ENCODE measurements around the gene SAFB. TPM values are rescaled to one million over a fixed set of nuclear protein-coding genes. Genes with fewer than 3 reads are reported as not detected.

Gene SAFB
- total and polyA plus RNA-seq, 2 of the 13 experiments (the other 11 are each of a cell fraction or from before 2014, with no cell fraction given): 21.0 to 28.4 TPM

DNA sequence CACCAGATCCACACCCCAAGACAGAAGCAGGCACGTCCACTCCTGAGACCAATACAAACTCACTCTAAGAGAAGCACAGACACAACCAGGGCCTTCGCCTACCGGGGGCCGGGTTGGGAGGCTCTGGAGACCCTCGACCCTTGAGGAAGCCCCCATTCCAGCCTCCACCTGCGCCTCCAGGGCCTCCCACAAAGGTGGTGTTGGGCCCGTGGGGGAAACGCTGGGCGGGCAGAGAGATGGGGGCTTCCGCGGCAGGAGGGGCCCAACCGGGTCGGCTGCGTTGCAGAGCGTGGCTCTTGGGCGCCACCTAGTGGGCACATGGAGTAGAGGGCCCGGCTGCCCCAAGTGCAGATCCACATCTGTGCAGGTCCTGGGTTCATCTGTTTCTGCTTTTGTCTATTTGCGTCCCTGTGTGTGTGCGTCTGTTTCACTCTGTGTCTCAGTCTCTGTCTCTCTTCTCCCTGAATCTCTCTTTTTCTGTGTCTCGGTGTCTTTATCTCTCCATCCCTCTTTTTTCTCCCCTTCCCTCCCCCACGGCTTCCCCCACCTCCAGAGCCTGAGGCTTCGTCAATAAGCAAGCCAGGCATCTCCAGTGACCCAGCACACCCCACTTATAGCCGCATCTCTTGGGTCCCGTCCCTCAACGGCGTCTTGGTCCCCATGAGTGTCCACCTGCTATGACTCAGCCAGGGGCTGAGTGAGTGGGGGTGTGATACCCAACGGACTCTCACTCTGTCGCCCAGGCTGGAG lies 44.6 kb upstream of the SAFB start (continued):
- TF ChIP-seq NFKBIZ (CRISPR knock-in tag; IDR thresholded peaks at IDR 0.05) (no peak), ZNF564 (CRISPR knock-in tag; IDR thresholded peaks at IDR 0.05) (no peak), ZNF670 (CRISPR knock-in tag; IDR thresholded peaks at IDR 0.05; ENCODE audit: borderline replicate concordance) (no peak), SOX13 (IDR thresholded peaks at IDR 0.05) (no peak), SOX13 (CRISPR knock-in tag; conservative IDR thresholded peaks at IDR 0.05 in 1 of 2, IDR thresholded peaks at IDR 0.05 in 1 of 2) (no peak), TSC22D2 (CRISPR knock-in tag; IDR thresholded peaks at IDR 0.05; ENCODE audit: borderline replicate concordance) (no peak), CREB1 (IDR thresholded peaks at IDR 0.05) (no peak), CREB1 (CRISPR knock-in tag; IDR thresholded peaks at IDR 0.05) (no peak), TP53 (CRISPR knock-in tag; conservative IDR thresholded peaks at IDR 0.05) (no peak), RARA (CRISPR knock-in tag; IDR thresholded peaks at IDR 0.05) (no peak), ATRX (CRISPR knock-in tag; IDR thresholded peaks at IDR 0.05; ENCODE audit: borderline replicate concordance) (no peak), SMAD9 (CRISPR knock-in tag; IDR thresholded peaks at IDR 0.05) (no peak), ETV6 (CRISPR knock-in tag; conservative IDR thresholded peaks at IDR 0.05) (no peak), ZNF614 (CRISPR knock-in tag; IDR thresholded peaks at IDR 0.05; ENCODE audit: borderline replicate concordance) (no peak)
- TF ChIP-seq, protein P1, sequence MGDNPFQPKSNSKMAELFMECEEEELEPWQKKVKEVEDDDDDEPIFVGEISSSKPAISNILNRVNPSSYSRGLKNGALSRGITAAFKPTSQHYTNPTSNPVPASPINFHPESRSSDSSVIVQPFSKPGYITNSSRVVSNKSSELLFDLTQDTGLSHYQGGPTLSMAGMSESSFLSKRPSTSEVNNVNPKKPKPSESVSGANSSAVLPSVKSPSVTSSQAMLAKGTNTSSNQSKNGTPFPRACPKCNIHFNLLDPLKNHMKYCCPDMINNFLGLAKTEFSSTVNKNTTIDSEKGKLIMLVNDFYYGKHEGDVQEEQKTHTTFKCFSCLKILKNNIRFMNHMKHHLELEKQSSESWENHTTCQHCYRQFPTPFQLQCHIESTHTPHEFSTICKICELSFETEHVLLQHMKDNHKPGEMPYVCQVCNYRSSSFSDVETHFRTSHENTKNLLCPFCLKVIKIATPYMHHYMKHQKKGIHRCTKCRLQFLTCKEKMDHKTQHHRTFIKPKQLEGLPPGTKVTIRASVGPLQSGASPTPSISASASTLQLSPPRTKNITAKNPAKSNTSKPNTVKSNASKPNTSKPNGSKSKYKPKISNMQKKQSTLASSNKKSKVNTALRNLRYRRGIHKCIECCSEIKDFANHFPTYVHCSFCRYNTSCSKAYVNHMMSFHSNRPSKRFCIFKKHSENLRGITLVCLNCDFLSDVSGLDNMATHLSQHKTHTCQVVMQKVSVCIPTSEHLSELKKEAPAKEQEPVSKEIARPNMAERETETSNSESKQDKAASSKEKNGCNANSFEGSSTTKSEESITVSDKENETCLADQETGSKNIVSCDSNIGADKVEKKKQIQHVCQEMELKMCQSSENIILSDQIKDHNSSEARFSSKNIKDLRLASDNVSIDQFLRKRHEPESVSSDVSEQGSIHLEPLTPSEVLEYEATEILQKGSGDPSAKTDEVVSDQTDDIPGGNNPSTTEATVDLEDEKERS (CRISPR knock-in tag; IDR thresholded peaks at IDR 0.05): no peak
- TF ChIP-seq, protein P2, sequence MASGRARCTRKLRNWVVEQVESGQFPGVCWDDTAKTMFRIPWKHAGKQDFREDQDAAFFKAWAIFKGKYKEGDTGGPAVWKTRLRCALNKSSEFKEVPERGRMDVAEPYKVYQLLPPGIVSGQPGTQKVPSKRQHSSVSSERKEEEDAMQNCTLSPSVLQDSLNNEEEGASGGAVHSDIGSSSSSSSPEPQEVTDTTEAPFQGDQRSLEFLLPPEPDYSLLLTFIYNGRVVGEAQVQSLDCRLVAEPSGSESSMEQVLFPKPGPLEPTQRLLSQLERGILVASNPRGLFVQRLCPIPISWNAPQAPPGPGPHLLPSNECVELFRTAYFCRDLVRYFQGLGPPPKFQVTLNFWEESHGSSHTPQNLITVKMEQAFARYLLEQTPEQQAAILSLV (CRISPR knock-in tag; IDR thresholded peaks at IDR 0.05; ENCODE audit: borderline replicate concordance): no peak
- TF ChIP-seq, protein P3, sequence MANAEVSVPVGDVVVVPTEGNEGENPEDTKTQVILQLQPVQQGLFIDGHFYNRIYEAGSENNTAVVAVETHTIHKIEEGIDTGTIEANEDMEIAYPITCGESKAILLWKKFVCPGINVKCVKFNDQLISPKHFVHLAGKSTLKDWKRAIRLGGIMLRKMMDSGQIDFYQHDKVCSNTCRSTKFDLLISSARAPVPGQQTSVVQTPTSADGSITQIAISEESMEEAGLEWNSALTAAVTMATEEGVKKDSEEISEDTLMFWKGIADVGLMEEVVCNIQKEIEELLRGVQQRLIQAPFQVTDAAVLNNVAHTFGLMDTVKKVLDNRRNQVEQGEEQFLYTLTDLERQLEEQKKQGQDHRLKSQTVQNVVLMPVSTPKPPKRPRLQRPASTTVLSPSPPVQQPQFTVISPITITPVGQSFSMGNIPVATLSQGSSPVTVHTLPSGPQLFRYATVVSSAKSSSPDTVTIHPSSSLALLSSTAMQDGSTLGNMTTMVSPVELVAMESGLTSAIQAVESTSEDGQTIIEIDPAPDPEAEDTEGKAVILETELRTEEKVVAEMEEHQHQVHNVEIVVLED (CRISPR knock-in tag; IDR thresholded peaks at IDR 0.05; ENCODE audit: borderline replicate concordance): no peak; the same call in 1 of the 2 replicates
- TF ChIP-seq, protein P4, sequence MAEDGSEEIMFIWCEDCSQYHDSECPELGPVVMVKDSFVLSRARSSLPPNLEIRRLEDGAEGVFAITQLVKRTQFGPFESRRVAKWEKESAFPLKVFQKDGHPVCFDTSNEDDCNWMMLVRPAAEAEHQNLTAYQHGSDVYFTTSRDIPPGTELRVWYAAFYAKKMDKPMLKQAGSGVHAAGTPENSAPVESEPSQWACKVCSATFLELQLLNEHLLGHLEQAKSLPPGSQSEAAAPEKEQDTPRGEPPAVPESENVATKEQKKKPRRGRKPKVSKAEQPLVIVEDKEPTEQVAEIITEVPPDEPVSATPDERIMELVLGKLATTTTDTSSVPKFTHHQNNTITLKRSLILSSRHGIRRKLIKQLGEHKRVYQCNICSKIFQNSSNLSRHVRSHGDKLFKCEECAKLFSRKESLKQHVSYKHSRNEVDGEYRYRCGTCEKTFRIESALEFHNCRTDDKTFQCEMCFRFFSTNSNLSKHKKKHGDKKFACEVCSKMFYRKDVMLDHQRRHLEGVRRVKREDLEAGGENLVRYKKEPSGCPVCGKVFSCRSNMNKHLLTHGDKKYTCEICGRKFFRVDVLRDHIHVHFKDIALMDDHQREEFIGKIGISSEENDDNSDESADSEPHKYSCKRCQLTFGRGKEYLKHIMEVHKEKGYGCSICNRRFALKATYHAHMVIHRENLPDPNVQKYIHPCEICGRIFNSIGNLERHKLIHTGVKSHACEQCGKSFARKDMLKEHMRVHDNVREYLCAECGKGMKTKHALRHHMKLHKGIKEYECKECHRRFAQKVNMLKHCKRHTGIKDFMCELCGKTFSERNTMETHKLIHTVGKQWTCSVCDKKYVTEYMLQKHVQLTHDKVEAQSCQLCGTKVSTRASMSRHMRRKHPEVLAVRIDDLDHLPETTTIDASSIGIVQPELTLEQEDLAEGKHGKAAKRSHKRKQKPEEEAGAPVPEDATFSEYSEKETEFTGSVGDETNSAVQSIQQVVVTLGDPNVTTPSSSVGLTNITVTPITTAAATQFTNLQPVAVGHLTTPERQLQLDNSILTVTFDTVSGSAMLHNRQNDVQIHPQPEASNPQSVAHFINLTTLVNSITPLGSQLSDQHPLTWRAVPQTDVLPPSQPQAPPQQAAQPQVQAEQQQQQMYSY (CRISPR knock-in tag; IDR thresholded peaks at IDR 0.05): no peak
- TF ChIP-seq, protein P5, sequence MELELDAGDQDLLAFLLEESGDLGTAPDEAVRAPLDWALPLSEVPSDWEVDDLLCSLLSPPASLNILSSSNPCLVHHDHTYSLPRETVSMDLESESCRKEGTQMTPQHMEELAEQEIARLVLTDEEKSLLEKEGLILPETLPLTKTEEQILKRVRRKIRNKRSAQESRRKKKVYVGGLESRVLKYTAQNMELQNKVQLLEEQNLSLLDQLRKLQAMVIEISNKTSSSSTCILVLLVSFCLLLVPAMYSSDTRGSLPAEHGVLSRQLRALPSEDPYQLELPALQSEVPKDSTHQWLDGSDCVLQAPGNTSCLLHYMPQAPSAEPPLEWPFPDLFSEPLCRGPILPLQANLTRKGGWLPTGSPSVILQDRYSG (CRISPR knock-in tag; IDR thresholded peaks at IDR 0.05): no peak
